MM.1S (cell line): ENCODE results near the gene SLAIN1.
"Not testable (repeated sequence)": the region's sequence is repeated elsewhere in the genome, so short reads cannot be mapped to it uniquely, and the experiment has no call there.

Experiments used
- DNase-seq: peaks from one replicate; pipeline ENCODE4 v3.0.0-alpha.2; 2015
- H2AFZ ChIP-seq: fragments of 300-600 bp; sonication (generic); 2 replicates; pipeline ENCODE4 v1.6.0; 2016; ENCODE audit warnings: antibody characterized with exemption, low read length
- H3F3A ChIP-seq: fragments of 300-600 bp; sonication (generic); 2 replicates; pipeline ENCODE4 v1.6.1; 2016; ENCODE audit warnings: mild to moderate bottlenecking, antibody characterized with exemption, low read length, moderate library complexity, mixed read lengths; ENCODE audit not compliant: insufficient read depth
- H3K27ac ChIP-seq: fragments of 300-600 bp; sonication (generic); 2 replicates; pipeline ENCODE4 v1.5.1; 2016; ENCODE audit warnings: mild to moderate bottlenecking, low read length
- H3K27me3 ChIP-seq: fragments of 300-600 bp; sonication (generic); replicated peaks from 2 replicates; pipeline ENCODE4 v1.6.0; 2016; ENCODE audit warnings: low read length; ENCODE audit not compliant: insufficient read depth
- H3K36me3 ChIP-seq: fragments of 300-600 bp; sonication (generic); replicated peaks from 2 replicates; pipeline ENCODE4 v1.6.1; 2016; ENCODE audit warnings: mild to moderate bottlenecking, low read length, mixed read lengths; ENCODE audit not compliant: insufficient read depth
- H3K4me1 ChIP-seq: fragments of 300-600 bp; sonication (generic); 2 replicates; pipeline ENCODE4 v1.6.1; 2016; ENCODE audit warnings: low read length, mixed read lengths
- H3K4me2 ChIP-seq: fragments of 300-600 bp; sonication (generic); 2 replicates; pipeline ENCODE4 v1.6.0; 2016; ENCODE audit warnings: low read depth, low read length
- H3K4me3 ChIP-seq: fragments of 300-600 bp; sonication (generic); 2 replicates; pipeline ENCODE4 v1.5.1; 2016; ENCODE audit warnings: low read length, mixed read lengths
- H3K79me2 ChIP-seq: fragments of 300-600 bp; sonication (generic); 2 replicates; pipeline ENCODE4 v1.6.1; 2016; ENCODE audit warnings: mixed run types, low read length, mixed read lengths
- H3K9ac ChIP-seq: fragments of 300-600 bp; sonication (generic); 2 replicates; pipeline ENCODE4 v1.6.1; 2016; ENCODE audit warnings: low read length, mixed read lengths
- H3K9me2 ChIP-seq: fragments of 300-600 bp; sonication (generic); replicated peaks from 2 replicates; pipeline ENCODE4 v1.6.1; 2016; ENCODE audit warnings: mild to moderate bottlenecking, low read length, mixed read lengths; ENCODE audit not compliant: insufficient read depth
- H3K9me3 ChIP-seq: fragments of 300-600 bp; sonication (generic); replicated peaks from 2 replicates; pipeline ENCODE4 v1.6.1; 2016; ENCODE audit warnings: mild to moderate bottlenecking, low read length, mixed read lengths; ENCODE audit not compliant: insufficient read depth
- H4K20me1 ChIP-seq: fragments of 300-600 bp; sonication (generic); 2 replicates; pipeline ENCODE4 v1.6.1; 2016; ENCODE audit warnings: mild to moderate bottlenecking, low read length, moderate library complexity, mixed read lengths; ENCODE audit not compliant: insufficient read depth
- EZH2 ChIP-seq: fragments of 300-600 bp; sonication (generic); optimal IDR thresholded peaks from 2 replicates; pipeline ENCODE3; 2017; ENCODE audit warnings: low read depth, mild to moderate bottlenecking, antibody characterized with exemption, low read length, mixed read lengths
- EZH2phosphoT487 ChIP-seq: fragments of 300-600 bp; sonication (generic); IDR thresholded peaks from 2 replicates; pipeline ENCODE4 v1.6.1; 2018; ENCODE audit warnings: antibody characterized with exemption, low read length
- TF ChIP-seq, protein P1 (sequence below): fragments of 300-600 bp; sonication (generic); IDR thresholded peaks from 2 replicates; pipeline ENCODE4 v1.5.1; 2016; ENCODE audit warnings: antibody characterized with exemption, low read length, mixed read lengths

The SLAIN1 gene

DNA sequence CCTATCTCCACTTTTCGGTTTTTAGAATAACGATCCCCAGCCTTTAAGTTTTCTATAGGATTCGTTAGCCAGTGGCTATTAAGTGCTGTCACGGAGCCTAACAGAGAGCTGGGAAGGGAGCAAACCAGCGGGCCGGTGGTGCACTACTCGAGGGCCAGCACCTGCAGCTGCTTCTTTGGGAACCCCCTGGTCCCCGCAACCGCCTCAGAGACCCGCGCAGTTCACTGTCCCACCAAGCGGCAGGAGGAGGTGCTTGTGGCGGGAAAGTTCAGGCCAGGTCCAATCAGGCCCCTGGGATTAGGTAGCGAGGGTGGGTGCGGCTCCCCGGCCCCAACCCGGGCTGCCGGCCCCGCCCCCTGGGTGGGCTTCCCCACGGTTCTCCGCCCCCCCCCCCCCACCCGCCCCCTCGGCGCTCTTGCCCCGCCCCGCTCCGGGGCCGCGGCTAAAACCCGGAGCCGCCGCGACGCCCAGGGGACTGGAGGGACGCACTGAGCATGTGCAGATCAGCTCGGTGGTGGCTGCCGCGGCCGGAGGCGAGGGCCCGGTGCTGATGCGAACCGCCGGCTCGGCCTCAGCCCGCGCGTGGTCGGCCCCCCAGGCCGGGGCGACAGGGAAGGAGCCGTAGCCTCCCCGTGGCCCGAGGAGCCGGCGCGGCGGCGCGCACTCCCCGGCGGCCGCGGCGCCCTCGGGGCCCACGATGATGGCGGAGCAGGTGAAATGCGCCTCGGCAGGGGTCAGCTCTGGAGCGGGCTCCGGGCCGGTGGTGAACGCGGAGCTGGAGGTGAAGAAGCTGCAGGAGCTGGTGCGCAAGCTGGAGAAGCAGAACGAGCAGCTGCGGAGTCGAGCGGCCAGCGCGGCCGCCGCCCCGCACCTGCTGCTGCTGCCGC lies at the start of gene SLAIN1:
Gene SLAIN1 (plus strand): TSS at position 471 of the 887 bp plus-strand sequence. CDS start 227 bp downstream, at position 698.
- H3K4me3 ChIP-seq: peak within 1 kb of the TSS; percentile 96
- H3K4me2 ChIP-seq: peak within 1 kb of the TSS; percentile 93
- H2AFZ ChIP-seq: peak within 1 kb of the TSS; percentile 87
- H3K4me1 ChIP-seq: peaks cover 26% of the 10 kb centered on the region
- peak; percentile 85 for DNase-seq
- H3K9me3 ChIP-seq: no peaks in the 10 kb centered on the region
- no peaks in the 10 kb centered on the region for H3K27me3 ChIP-seq
- H3K36me3 ChIP-seq: no peaks in the 10 kb centered on the region
- no peaks in the 10 kb centered on the region for H4K20me1 ChIP-seq
- no peaks in the 10 kb centered on the region for H3K9me2 ChIP-seq
- peaks cover 37% of the 10 kb centered on the region for H3K79me2 ChIP-seq
- peaks cover 17% of the 10 kb centered on the region for H3F3A ChIP-seq
- TF ChIP-seq EZH2: no peak
- TF ChIP-seq, protein P1, sequence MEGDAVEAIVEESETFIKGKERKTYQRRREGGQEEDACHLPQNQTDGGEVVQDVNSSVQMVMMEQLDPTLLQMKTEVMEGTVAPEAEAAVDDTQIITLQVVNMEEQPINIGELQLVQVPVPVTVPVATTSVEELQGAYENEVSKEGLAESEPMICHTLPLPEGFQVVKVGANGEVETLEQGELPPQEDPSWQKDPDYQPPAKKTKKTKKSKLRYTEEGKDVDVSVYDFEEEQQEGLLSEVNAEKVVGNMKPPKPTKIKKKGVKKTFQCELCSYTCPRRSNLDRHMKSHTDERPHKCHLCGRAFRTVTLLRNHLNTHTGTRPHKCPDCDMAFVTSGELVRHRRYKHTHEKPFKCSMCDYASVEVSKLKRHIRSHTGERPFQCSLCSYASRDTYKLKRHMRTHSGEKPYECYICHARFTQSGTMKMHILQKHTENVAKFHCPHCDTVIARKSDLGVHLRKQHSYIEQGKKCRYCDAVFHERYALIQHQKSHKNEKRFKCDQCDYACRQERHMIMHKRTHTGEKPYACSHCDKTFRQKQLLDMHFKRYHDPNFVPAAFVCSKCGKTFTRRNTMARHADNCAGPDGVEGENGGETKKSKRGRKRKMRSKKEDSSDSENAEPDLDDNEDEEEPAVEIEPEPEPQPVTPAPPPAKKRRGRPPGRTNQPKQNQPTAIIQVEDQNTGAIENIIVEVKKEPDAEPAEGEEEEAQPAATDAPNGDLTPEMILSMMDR: no peak
- no peak for TF ChIP-seq EZH2phosphoT487
- peak within 1 kb of the TSS; percentile 72 for H3K9ac ChIP-seq
- peak within 1 kb of the TSS; percentile 52; the same call in 1 of the 2 replicates for H3K27ac ChIP-seq

DNA sequence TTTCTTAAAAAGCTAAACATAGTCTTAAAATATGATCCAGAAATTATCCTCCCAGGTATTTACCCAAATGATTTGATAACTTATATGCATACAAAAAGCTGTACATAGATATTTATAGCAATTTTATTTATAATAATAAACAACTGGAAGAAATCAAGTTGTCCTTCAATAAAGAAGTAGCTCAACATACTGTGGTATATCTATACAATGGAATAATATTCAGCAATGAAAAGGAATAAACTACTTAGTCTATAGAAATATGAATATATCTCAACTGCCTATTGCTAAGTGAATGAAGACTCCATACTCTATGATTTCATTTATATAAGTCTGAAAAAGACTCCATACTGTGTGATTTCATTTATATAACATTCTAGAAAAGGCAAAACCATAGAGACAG lies 47.1 kb upstream of the SLAIN1 start:
- no peak for TF ChIP-seq EZH2
- TF ChIP-seq, protein P1: no peak
- TF ChIP-seq EZH2phosphoT487: no peak
- Histone ChIP-seq H3K4me1 (no peaks in the 10 kb centered on the region), H3F3A (no peaks in the 10 kb centered on the region), H3K9me3 (no peaks in the 10 kb centered on the region), H3K27me3 (no peaks in the 10 kb centered on the region), H3K27ac (no peak overlapping the region), H3K4me2 (no peak overlapping the region), H3K9ac (no peak overlapping the region), H2AFZ (no peak overlapping the region), H4K20me1 (no peaks in the 10 kb centered on the region), H3K36me3 (no peaks in the 10 kb centered on the region), H3K9me2 (no peaks in the 10 kb centered on the region), H3K4me3 (no peak overlapping the region), H3K79me2 (no peaks in the 10 kb centered on the region)
- no peak for DNase-seq

DNA sequence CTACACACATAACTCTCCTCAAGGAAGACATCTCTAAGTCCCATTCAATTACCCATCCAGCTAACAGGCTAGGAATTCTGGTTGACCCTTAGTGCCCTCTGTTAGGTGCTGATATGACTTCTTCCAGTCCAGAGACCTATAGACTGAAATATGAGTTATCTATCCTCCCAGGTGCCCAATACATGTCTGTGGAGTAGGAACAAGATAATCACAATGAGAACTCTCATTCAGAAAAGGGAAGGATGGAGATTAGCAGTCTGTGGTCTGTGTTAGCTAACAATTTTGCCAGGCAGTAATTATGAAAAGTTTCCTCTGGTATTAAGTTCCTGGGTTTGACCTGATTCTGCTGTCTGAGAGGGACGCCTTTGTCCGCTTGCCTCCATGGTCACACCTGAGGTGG lies 44.2 kb upstream of the SLAIN1 start:
- H3K36me3 ChIP-seq: no peaks in the 10 kb centered on the region
- no peaks in the 10 kb centered on the region for H3K4me1 ChIP-seq
- H3K4me3 ChIP-seq: no peak overlapping the region
- H3F3A ChIP-seq: no peaks in the 10 kb centered on the region
- no peak overlapping the region for H3K4me2 ChIP-seq
- DNase-seq: no peak
- H3K79me2 ChIP-seq: no peaks in the 10 kb centered on the region
- no peak overlapping the region for H2AFZ ChIP-seq
- no peaks in the 10 kb centered on the region for H3K27me3 ChIP-seq
- H3K9me2 ChIP-seq: no peaks in the 10 kb centered on the region
- no peaks in the 10 kb centered on the region for H4K20me1 ChIP-seq
- no peak overlapping the region for H3K27ac ChIP-seq
- no peak overlapping the region for H3K9ac ChIP-seq
- no peaks in the 10 kb centered on the region for H3K9me3 ChIP-seq
- TF ChIP-seq EZH2phosphoT487 (no peak), EZH2 (no peak)
- TF ChIP-seq, protein P1: no peak

DNA sequence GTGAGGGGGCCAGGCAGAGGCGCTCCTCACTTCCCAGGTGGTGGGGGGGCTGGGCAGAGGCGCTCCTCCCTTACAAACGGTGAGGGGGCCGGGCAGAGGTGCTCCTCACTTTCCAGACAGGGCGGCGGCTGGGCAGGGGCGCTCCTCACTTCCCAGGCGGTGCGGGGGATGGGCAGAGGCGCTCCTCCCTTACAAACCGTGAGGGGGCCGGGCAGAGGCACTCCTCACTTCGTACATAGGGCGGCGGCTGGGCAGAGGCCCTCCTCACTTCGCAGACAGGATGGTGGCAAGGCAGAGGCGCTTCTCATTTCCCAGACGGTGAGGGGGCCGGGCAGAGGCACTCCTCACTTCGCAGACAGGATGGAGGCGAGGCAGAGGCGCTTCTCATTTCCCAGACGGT lies 37.5 kb upstream of the SLAIN1 start:
- not testable (repeated sequence) for H2AFZ ChIP-seq, H3K4me2 ChIP-seq, H3K9ac ChIP-seq, H4K20me1 ChIP-seq, H3K27ac ChIP-seq, DNase-seq, H3K36me3 ChIP-seq, H3K79me2 ChIP-seq, H3K9me2 ChIP-seq, H3F3A ChIP-seq, H3K4me1 ChIP-seq, H3K4me3 ChIP-seq, H3K27me3 ChIP-seq, H3K9me3 ChIP-seq
